ENCODE results near the gene TM9SF3.

The TM9SF3 gene

GRCh38 chr10:96586419-96587263 lies at the start of gene TM9SF3:
TSS of gene TM9SF3 (minus strand) at chr10:96587012. CDS start at chr10:96586835, 177 bp downstream.
- Mint-ChIP-seq H3K27ac (peak within 1 kb of the TSS; percentile 94 to 97), H3K9me3 (no peaks in the 10 kb centered on the region), H3K27me3 (no peaks in the 10 kb centered on the region), H3K4me3 (peak within 1 kb of the TSS; percentile 88 to 89), H3K4me1 (peaks cover 28% of the 10 kb centered on the region)
- ATAC-seq (peak; percentile 85), DNase-seq (peak; percentile 88)

DNA sequence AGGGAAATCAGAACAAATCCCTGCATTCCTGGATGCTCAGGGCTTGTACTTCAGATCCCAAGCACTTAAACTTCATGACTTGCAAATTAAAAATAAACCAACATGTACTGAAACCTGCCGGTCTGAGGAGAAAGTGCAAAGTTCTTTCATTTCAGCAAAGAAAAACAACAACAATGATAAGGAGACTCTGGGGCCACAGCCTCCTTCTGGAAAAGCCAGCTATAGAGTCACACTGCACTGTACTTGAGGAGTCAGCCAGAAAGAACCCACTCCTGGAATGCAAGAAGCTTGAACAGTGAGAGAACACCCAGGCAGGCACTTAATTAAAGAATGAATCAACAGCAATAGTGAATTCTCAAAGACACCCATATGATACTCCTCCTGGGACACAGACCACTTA lies 49.7 kb upstream of the TM9SF3 start:
- Mint-ChIP-seq H3K4me1 (no peaks in the 10 kb centered on the region), H3K27me3 (no peaks in the 10 kb centered on the region), H3K27ac (no peak overlapping the region), H3K9me3 (no peaks in the 10 kb centered on the region), H3K4me3 (no peak overlapping the region)
- DNase-seq = no peak
- no peak for ATAC-seq

DNA sequence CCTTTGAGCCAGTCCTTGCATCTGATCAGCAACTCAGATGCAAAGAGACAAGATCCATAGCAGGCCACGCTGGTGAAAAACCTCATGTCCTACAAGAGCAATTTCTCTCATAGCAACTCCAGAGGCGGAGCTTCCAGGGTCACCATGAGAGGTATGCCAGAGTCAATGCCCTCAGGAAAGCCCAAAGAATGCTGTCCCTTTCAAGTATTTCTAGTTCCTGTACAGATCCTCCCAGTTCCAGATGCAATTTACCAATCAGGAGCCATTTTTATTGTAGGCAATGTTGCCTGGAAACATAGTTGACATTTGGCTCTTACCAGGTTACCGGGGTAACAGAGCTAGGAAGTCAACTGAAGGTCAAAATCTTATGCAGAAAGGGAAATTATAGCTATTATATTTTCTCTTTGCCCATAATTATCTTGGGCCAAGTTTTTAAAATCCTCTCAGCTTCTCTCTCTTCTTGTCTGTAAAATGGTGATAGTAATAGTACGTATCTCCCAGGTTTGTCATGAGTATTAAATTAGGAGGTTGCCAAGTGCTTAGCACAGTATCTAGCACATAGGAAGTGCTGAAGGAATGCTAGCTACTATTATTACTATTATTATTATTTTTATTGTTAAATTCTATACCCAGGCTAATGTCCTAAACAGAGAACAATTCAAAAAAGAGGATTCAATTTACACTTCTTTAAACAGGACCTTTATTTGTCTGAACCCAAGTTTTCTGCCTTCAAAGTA lies 46.3 kb upstream of the TM9SF3 start:
- no peak overlapping the region for H3K4me3 Mint-ChIP-seq
- H3K4me1 Mint-ChIP-seq = no peaks in the 10 kb centered on the region
- H3K27me3 Mint-ChIP-seq = no peaks in the 10 kb centered on the region
- DNase-seq = no peak
- ATAC-seq = no peak
- H3K9me3 Mint-ChIP-seq = no peaks in the 10 kb centered on the region
- H3K27ac Mint-ChIP-seq = no peak overlapping the region

DNA sequence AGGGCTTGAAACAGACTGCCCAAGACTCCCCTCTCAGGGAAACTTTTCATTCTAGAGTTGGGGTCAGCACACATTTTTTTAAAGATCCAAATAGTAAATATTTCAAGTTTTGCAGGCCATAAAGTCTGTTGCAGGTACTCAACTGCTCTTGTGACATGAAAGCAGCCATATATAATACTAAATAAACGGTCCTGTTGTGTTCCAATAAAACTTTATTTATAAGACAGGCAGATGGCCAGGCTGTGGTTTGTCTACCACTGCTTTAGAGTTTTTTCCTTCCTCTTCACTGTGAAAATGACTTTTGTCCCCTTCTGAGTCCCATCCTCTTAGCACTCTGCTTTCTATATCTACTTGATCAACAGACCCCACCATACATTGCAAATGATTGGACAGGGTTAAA lies 40.5 kb upstream of the TM9SF3 start:
- no peaks in the 10 kb centered on the region for H3K4me1 Mint-ChIP-seq
- no peaks in the 10 kb centered on the region for H3K9me3 Mint-ChIP-seq
- no peak overlapping the region for H3K4me3 Mint-ChIP-seq
- H3K27me3 Mint-ChIP-seq = no peaks in the 10 kb centered on the region
- DNase-seq (no peak), ATAC-seq (no peak)
- H3K27ac Mint-ChIP-seq = no peak overlapping the region

- H3K27ac Mint-ChIP-seq = no peak overlapping the region
Observed at GRCh38 chr10:96626795-96627194, 40.0 kb upstream of the TM9SF3 start.

DNA sequence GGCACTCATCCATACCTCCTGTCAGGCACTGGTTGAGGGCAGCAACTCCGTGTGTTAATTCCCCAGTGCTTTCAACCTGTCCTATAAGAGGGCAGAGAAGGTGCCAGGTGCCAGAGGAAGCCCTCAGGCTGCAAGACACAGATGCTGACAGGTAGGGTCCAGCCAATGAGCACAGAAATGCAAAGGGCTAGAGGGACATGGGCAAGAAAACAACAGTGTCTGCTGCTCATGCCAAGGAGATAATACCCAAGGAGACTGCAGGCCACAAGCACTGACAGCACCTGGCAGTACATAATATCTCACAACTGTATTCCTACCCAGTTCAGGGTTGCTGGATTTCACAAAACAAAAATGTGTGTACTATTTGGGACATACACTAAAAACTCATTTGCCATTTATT lies 38.4 kb upstream of the TM9SF3 start:
- no peak overlapping the region for H3K4me3 Mint-ChIP-seq
- no peak overlapping the region for H3K27ac Mint-ChIP-seq
- ATAC-seq = no peak
- DNase-seq = no peak
- no peaks in the 10 kb centered on the region for H3K9me3 Mint-ChIP-seq
- H3K27me3 Mint-ChIP-seq = no peaks in the 10 kb centered on the region
- no peaks in the 10 kb centered on the region for H3K4me1 Mint-ChIP-seq

More at GRCh38 chr10:96626795-96627194, 40.0 kb upstream of the TM9SF3 start:
- H3K4me1 Mint-ChIP-seq = no peaks in the 10 kb centered on the region
- H3K9me3 Mint-ChIP-seq = no peaks in the 10 kb centered on the region
- no peak for ATAC-seq
- H3K4me3 Mint-ChIP-seq = no peak overlapping the region
- DNase-seq = no peak
- no peaks in the 10 kb centered on the region for H3K27me3 Mint-ChIP-seq

GRCh38 chr10:96622013-96622787 lies 35.4 kb upstream of the TM9SF3 start:
- Mint-ChIP-seq H3K9me3 (no peaks in the 10 kb centered on the region), H3K27me3 (no peaks in the 10 kb centered on the region), H3K27ac (peak overlapping the region in 1 of 2 donors; percentile 48), H3K4me3 (no peak overlapping the region), H3K4me1 (no peaks in the 10 kb centered on the region)
- ATAC-seq = no peak
- no peak for DNase-seq

DNA sequence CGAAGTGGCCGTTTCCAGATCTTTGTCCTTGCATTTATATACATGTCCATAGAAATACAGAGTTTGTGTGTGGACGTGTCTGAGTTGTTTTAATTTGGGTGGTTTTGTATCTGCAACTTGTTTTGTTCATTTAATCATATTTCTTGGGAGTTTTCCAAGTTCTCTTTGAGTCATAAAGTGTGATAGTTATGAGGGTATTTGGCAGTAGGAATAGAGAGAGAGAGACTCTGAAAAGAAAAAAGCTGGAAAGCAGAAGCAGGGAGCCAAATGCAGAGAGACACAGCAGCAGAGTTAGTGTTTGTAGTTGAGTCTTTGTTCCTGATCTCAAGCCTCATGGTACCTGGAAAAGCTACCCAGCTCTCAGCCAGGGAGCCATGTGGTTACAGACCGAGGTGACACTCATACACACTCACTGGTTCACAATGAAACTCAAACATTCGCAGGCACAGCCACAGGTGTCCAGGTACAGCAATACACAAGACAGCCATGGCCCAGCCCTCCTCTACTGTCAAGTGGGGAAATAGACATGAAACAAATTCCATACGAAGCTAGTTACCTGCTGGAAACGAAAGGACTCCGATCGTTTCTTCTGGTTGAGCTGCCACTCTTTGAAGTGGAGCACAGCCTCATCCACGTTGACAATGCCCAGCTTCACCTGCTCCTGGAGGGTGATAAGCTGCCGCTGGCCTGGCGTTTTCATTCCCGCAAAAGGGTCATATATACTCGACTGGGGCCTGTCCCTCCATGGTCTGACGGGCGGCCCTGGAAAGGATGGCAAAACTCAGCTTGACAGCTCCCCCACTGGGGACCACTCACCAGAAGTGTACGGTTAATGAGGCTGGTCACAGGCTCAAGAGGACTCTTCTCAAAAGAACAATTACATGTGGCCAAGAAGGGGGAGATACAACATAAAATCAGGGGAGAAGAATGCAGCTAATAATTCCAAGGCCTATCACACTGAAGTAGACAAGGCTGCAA lies 33.3 kb upstream of the TM9SF3 start:
- Mint-ChIP-seq H3K27ac (no peak overlapping the region), H3K4me3 (no peak overlapping the region), H3K27me3 (no peaks in the 10 kb centered on the region), H3K9me3 (no peaks in the 10 kb centered on the region), H3K4me1 (no peaks in the 10 kb centered on the region)
- no peak for ATAC-seq
- no peak for DNase-seq

DNA sequence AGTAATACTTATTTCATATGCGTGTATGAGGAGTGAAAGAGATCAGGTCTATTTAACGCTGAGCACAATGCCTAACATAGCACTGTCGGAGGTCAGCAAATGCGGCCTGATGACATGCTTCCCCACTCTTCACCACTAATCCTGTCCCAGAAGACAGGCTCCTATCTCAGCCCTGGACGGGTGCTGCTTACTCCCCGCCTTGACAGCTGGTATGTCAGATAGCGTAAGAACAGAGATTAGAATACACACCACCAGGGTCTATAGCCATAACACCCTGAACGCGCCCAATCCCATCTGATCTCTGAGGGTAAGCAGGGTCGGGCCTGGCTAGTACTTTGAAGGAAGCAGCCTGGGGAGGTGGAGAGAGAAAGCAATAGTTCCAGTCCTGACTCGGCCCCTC lies 32.3 kb upstream of the TM9SF3 start:
- H3K27ac Mint-ChIP-seq = no peak overlapping the region
- no peaks in the 10 kb centered on the region for H3K4me1 Mint-ChIP-seq
- ATAC-seq = no peak
- H3K4me3 Mint-ChIP-seq = no peak overlapping the region
- H3K9me3 Mint-ChIP-seq = no peaks in the 10 kb centered on the region
- no peak for DNase-seq
- no peaks in the 10 kb centered on the region for H3K27me3 Mint-ChIP-seq

GRCh38 chr10:96618653-96619052 lies 31.8 kb upstream of the TM9SF3 start:
- no peak for DNase-seq
- Mint-ChIP-seq H3K27ac (no peak overlapping the region), H3K27me3 (no peaks in the 10 kb centered on the region), H3K9me3 (no peaks in the 10 kb centered on the region), H3K4me3 (no peak overlapping the region), H3K4me1 (no peaks in the 10 kb centered on the region)
- no peak for ATAC-seq

DNA sequence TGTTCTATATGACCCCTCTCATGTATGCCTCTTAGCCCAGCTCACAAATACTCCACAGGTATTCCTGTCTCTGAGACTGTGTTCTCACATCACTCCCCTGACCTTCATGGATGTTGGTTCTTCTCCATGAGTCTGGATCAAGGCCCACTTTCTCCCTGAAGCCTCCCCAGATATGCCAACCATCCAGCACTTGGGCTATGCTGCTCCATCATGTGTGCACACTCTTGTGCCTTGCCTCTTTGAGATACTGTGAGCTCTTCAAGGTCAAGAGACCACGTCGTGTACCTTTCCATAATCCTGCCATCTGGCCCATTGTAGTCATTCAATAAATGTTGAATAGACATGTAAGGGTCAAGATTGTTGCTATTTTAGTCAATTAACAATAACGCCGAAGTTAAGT lies 30.1 kb upstream of the TM9SF3 start:
- Mint-ChIP-seq H3K4me1 (no peaks in the 10 kb centered on the region), H3K27me3 (no peaks in the 10 kb centered on the region), H3K27ac (no peak overlapping the region), H3K9me3 (no peaks in the 10 kb centered on the region), H3K4me3 (no peak overlapping the region)
- no peak for DNase-seq
- no peak for ATAC-seq

DNA sequence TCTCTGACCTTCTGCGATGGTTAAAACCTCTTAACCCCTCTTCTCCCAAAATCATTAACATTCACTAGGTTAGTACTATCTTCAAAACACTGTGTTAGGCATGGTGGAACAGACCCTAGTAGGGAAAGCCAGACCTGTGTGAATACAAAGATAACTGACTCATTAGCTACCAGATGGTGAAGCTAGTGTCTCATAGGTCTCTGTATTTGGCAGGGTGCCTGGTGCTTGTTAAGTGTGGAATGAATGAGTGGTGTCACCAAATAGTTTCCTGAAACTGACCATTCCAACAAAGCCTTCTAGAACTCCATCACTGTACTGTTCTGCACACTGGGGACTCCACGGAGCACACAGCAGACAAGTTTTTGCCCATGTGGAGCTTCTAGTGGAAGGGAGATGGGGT lies 27.7 kb upstream of the TM9SF3 start:
- H3K27ac Mint-ChIP-seq = peak overlapping the region in 1 of 2 donors; percentile 28
- no peak for DNase-seq

DNA sequence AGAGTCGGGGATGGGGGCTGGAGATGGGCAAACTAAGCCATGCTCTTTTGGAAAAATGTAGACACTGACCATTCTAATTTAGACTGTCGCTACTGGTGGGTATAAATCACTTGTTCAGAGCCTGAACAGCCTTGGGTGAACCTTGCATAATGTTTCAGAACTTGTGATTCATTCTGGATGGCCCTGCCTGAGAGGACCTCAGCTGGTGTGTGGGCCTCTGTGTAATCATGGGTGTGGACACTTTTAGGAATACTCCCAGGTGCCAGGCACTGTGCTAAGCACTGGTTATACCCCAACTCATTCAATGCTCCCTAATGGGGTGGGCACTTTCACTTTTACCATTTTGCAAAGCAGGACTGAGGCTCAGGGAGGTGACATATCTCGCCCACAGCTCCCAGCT lies 26.8 kb upstream of the TM9SF3 start:
- Mint-ChIP-seq H3K27me3 (no peaks in the 10 kb centered on the region), H3K27ac (no peak overlapping the region), H3K9me3 (no peaks in the 10 kb centered on the region), H3K4me1 (peaks cover 6% of the 10 kb centered on the region), H3K4me3 (no peak overlapping the region)
- no peak for ATAC-seq
- DNase-seq = no peak

More for the DNA sequence above, 27.7 kb upstream of the TM9SF3 start:
- Mint-ChIP-seq H3K9me3 (no peaks in the 10 kb centered on the region), H3K4me1 (peaks cover 6% of the 10 kb centered on the region), H3K27me3 (no peaks in the 10 kb centered on the region), H3K4me3 (no peak overlapping the region)
- ATAC-seq = no peak

DNA sequence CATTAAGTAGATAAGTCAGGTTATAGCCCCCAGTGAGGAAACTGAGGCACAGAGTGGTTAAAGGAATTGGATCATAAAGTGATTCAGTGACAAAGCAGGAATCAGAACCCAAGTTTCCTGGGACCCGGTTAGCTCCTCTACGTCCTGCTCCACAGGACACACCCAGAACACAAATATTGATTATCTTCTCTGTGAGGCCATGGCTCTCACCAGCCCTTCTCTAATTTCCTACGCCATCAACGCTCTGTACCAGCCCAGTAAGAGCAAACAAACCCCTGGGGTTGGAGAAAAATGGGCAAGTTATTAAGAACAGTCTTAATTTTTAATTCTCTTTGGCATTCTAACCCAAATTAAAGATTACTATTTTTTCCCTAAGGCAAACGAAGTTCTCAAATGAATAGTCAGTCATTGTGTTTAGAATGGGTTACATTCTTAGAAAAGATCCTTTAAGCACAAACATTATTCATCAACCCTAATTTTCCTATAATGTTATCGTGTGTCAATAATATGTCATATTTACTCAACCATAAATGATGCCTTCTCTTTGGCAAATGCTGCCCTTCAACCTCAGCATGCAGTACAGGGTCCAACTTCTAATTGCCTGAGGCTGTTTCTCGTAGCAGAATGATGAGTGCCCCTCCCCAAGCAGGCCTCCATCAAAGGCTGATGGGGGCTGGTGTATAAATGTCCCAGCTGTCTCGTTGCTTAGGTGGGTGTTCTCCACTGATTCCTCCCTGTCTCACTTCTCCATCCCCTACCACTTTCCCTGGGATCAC lies 25.4 kb upstream of the TM9SF3 start:
- Mint-ChIP-seq H3K27ac (no peak overlapping the region), H3K4me1 (peaks cover 6% of the 10 kb centered on the region), H3K9me3 (no peaks in the 10 kb centered on the region), H3K4me3 (no peak overlapping the region), H3K27me3 (no peaks in the 10 kb centered on the region)
- no peak for DNase-seq
- no peak for ATAC-seq
